Measurements from ENCODE around the gene PIGR.

- TF ChIP-seq CTCF (optimal IDR thresholded peaks at IDR 0.05 in 1 of 3, IDR thresholded peaks at IDR 0.05 in 1 of 3, conservative IDR thresholded peaks at IDR 0.05 in 1 of 3; ENCODE audit: extremely low read depth in 1 of 3, insufficient read depth in 2 of 3, low read length in 3 of 3) (no peak), EZH2 (IDR thresholded peaks at IDR 0.05; ENCODE audit: low read length) (no peak)
Measured at GRCh38 chr1:206885341-206886060, 60.8 kb downstream of the PIGR start.

Data from keratinocyte (primary cell).